DMS 273 (cell line): ENCODE measurements around the gene NEDD9.

Source experiments
- DNase-seq: peaks from one replicate; lab custom pipeline; 2025; ENCODE audit not compliant: unreplicated experiment; lab: John Stamatoyannopoulos, UW

NEDD9 gene

DNA sequence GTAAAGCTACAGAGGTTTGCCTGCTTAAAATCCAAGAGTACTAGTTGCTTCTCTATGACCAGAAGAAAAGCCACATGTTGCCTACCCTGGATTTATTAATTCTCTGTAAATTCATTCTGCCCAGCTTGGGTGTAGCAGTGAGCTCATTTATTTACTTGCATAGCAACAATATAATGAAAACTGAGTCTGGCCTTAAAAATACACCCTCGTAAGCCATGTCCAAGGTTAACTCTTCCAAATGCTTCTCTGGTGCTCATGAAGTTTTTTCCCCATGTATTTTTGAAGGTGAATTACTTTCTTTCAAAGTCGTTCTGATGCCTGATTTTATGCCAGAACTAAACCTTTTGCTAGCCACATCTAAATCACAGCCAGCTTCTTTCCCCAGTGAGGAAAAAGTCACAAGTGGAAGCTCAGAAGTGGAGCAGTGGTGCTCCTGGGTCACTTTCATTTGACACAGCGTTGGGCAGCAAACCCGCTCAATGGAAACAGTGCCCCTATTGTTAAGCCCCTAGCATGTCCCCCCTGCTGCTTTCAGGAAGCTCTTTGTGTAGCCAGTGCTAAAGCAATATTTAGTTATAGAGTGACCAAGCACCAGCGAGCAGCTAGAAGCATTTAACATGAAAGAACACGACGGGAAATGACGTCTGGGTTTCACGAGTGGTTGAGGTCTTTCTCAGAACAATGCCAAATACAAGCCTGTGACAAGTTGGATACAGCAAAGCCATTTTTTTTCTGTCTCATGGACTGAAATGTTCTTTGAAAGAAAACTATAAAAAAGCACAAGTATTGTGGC lies 29.8 kb downstream of the NEDD9 start:
- no peak for DNase-seq

DNA sequence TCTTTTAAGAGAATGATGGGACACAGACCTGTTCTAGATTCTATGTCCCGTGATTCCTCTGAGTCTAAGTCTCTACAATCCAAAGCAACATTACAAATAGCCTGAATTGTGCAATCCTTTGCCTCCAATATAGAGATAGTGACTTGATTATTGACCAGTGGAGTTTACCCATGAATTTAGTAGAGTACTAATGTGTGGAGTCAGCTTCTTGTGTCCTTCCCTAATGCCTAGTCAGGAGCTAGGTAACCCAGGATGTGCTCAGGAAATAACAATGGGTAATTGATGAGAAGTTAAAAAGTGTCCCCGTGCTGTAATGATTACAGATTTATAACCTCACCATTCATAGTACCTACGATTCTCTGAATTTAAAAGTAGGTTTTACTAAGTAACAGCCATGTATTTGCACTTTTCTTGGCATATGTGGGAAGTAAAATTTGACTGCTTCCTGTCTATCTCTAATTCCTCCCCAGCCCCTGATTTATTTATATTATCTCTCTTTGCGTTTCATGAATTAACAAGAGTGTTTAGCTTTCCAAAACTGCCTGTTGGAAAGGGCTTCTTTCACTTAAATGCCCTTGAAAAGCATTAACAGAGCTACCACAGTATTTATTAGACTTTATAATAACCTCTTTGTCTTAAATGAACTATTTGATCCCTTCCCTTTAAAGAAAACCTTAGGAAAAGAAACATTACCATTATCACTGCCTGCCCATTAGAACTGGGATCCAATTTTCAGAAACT lies 30.5 kb downstream of the NEDD9 start:
- DNase-seq = no peak

DNA sequence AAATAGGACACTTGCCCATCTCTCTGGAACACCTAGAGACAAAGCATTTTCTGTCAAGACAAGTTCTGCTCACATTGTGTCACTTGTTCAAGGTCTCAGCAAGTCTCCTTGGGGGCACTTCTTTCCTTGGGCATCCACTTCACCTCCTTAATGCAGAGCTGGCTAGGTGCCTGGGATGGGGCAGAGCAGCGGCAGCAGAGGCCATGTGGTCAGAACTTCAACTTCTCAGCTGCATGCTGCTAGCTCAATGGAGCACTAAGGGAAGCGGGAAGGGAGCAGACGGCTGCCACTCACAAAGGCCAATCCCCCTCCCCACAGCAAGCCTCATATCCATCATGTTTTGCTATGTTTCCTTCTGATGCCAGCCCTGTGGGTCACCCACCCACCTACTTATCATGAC lies 31.5 kb downstream of the NEDD9 start:
- DNase-seq = no peak

DNA sequence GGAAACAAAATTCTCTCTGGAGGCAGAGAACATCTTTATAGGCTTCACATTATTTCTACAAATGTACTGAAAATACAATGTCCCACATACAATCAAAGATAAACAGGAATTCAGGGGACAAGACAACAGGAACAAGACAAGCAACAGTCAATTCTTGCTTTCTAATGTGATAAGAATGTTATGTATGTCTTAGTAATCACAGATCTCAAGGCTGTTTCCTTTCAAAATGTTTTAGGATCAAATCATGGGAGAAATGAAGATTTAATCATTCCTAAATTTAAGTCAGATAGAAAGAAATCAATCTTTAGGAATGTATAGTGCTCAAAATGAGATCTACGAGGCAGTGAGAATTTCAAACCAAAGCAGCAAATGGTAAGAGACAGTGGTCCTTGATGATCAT lies 32.1 kb downstream of the NEDD9 start:
- no peak for DNase-seq

DNA sequence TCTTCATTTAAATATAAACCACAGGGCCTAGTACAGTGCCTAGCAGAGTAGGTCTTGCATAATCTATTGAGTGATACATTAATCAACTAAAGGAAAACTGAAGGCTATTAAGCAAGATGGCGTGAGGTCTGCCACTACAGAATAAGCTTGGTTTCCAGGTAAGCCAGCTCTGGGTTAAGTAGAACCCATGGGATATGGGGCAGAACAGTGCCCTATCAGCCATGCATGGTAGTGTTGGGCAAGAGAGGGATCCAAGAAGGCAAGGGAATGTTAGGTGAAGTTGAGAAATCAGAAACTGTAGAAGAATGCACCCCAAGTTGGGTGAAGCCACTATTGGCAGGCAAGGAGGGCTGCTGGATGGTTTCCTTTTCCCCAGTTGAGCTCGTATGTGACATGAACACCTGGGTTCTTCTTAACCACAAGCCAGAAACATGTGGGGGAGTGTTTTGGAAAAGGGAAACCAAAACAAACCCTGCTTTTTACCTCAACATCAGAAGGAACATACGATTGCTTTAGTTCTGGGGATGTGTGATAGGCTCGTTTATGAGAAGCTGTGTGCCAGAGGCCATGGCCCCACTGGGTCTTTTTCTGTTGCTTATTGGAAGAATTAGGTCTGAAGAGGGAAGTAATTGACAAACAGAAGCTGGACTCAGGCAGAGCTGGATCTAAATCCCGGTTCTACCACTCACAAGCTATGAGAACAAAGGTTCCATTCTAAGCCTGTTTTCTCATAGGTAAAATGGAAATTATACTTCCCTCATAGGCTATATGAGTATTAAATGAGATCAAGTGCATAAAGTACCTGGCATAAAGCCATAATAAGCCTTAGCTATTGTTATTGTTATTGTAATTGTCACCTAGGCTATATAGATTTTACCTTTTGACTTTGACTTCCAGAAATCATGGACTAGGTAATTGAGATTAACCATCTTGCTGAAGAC lies 33.5 kb downstream of the NEDD9 start:
- DNase-seq = no peak

DNA sequence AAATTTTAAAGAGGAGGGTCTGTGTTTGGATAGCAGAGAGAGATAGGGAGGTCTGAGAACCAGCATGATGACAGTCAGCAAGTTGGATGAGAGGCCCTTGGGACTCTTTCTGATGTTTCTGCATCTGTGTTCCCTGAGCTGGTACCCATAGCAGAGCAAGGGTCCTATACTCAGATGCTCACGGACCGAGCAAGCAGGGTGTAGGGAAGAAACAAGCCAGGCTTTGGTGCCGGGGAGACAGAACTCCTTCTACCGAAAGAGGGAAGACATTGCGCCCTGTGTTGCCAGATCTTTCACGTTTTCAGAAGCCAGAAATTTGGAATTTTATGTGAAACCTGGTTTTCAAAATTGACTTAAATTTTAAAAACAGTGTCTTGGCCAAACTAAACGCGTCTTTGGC lies 34.6 kb downstream of the NEDD9 start:
- DNase-seq = no peak

DNA sequence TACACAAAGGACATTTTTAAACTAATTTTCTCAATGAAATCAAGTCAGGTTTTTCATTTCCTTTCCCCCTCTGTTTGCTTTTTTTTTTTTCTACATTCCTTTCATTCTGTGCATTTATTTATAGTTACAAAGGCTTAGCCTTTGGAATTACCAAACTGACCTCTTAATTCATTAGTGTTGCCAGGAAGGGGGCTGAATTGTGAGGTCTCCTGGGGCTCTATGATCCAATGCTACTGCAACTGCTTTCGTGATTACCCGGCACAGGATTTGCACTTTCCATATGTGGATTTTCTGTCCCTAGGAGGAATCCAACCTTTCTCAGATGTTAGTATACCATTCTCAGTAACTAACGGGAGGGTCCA lies 35.3 kb downstream of the NEDD9 start:
- peak; percentile 10 for DNase-seq

DNA sequence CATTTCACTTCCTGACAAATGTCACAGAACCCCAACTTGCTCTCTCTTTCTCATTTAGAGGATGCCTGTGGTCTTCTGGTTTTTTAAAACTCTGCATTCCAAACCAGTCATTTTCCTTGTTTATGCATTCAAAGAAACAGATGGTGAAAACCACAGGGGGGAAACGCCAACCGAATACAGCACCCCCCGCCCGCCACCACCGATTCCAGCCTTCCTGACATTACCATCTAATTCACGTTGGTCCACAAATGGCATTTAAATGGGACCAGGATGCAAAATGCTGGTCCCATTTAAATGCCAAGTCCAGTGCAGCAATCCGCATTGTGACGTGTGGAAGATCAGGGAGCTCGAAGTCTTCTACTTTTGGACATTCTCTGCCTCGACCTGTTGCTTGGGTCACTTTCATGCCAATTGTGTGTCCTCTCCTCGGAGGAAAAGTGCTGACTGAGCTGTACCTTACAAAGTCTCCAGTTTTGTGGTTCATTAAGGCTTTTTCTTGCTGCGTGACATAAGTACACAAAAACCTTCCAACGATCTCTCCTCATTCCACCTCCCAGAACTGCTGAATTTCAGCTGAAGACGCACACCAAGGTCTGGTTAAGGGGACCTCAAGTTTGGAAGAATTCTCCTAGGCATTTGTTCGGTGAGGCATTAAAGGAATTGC lies 35.8 kb downstream of the NEDD9 start:
- DNase-seq = peak; percentile 74

DNA sequence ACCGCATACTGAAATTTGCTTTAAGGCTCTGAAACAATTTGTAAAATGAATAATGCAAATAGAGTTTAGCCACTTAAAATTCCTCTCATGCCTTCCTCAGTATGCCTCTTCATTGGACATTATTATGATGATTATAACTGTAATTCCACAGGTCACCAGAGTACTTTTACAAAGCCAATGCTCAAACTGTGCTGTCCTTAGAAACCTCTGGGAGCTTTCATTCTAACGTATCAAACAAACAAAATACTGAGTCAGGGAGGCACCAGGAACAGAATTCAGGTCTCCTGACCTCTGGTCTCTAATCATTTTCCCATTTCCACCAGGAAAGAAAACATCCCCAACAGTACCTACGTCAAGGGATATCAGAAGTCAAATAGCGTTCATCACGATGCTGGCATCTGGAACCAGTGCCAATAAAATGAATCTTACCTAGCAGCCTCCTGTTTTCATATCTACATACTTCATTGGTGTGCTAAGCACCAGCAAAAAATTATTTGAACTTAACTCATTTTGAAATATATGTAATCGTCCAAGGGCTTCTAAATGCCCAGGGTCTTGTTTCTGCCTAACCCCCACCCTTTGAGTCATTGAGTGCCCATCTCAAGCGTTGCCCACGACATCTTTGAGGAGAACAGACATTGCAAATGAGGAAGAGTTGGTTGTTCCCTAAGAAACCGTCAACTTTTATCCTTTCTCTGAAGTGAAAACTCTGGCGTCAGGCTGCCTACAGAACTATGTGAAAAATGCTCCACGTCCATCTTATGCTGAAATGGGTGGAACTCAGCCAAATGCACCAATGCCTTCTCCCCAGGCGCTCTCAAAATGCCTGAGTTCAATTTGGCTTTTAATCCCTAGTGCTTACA lies 37.9 kb downstream of the NEDD9 start:
- DNase-seq = peak; percentile 21

DNA sequence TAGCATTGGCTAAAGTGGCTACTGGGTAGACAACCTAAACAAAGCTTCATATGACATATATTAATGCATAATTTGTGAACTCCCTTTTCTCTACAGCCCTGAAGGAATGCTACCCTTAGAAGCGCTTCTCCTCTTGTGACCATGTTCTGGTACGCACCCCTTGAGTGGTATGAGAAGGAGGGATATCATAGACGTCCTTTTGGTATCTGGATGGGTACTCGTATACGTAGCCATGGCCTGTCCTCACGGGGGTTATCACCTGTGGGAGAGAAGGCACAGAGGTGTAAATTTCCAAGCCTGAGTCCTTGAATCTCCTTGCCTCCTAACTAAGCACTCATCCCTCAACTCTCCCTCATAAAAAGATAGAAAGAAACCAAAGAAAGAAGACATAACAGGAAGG lies 39.0 kb downstream of the NEDD9 start:
- DNase-seq = no peak

DNA sequence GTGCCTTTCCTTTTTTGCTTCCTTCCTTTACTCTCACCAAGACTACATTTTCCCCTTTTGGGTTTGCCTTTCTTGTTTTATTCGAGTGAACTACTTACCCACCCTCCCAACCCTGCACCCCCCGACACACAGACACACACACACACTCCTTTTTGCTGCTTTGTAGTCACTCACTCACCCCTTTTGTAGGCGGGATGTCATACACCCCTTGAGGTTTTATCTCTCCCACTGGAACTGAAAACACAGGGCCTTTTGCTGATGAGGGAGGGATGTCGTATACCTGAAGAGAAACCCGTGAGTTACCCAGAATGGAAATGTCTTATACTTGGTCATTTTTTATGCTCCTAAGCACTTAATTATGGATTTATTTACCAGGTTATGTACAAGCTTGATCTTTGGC lies 40.3 kb downstream of the NEDD9 start:
- no peak for DNase-seq

DNA sequence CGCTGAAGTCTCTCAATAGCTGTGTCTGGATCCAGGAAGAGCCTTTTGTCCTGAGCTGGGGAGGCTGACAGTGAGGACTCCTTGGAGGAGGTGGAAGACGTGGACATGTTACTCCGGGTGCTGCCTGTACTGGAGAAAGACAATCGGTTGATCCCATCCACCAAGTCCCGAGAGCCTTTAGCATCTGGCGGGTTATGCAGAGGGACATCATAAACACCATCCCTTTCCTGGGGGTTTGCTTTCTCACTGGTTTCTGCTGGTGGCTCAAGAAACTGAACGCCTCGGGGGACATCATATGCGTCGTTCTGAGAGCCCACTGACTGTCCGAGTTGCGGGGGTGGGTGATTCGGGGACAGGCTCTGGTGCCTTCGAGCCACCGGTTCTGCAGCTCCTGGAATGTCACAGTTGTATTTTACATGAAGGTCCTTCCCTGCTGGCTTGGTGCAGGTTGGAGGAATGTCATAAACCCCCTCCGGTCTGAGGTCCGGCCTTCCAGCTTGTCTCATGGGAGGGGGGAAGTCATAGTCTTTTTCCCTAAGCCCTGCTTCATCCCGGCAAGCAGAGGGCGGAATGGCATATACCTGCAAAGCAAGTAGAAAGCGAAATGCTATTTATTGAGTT lies 41.7 kb downstream of the NEDD9 start:
- DNase-seq = no peak

DNA sequence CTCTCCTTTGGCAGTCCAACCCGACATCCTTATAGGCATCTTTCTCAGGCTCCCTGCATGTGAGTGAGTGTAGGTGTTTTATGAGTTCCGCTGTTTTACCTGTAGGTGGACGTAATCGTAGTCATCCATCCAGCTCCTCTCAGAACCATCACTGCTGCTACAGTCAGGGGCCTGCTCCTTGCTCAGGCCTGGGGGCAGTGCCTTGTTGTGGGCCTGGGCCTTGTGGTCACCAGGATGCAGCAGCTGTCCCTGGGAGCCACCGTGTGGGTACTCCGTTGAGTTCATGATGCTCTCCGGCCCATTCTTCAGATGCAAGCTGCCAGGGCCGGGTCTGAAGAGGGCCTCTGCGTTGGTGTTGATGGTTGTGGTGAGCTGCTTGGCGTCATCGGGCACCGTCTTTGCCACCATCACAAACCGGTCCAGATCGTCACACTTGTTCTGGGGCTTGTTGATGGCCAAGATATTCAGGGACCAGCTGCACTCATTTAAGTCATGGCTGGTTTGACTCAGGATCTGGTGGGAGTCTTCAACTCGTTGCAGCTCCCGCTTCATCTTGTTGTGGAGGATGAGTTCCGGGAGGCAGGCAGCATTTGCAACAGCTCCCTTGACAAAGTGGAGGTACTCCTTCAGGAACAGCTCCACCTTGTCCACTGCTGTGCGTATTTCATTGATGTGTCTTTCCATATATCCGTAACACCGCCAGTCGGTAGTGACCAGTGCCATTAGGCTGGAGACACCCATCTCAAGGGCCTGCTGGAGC lies 42.4 kb downstream of the NEDD9 start:
- no peak for DNase-seq

DNA sequence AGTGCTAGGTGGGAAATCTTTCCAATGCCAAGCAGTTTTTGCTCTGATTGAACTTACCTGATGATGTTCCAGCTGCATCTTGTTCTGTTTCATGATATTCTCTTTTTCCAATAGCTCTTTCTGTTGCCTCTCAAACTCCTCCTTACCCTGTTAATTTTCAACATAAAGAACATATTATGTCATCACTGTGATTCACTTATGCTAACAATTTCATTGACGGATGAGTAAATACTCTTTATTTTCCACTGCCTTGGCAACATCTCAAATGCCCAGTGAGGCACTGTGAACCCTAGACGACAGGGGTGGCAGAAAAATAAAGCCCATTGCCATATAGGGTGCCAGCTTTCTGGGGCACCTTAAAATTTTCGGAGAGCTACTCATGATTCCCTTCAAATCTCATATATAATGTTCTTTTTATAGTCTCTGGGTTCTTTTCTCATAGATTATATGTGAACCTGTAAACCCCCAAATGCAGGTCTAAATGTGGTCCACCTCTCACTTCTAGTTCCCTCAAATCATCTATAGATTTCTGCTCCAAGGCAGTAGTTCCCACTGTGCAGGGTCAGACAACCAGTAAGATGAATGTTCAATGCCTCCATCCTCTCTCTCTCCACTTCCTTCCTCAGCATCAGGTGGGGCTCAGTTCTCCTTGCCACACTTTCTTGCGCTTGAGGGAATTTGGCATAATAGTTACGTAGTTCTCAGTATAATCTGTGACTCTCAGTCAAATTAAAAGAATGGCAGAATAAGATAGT lies 44.1 kb downstream of the NEDD9 start:
- no peak for DNase-seq

DNA sequence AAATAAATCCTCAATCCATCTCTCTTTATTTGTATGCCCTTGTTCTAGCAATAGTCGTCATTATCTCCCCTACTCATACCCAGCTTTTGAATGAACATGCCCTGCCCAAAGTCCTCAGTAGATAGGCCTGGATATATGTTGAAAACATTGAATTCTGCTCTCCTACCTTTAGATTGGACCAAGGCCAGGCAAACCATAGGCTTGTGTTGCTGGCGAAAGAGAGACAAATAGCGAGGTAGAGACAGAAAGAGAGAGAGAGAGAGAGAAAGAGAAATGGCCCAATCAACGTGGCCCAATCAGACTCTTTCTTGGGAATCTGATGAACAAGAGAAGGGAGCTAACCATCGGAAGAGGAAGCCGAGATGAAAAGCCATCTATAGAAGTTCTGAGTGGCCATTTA lies 45.2 kb downstream of the NEDD9 start:
- no peak for DNase-seq

DNA sequence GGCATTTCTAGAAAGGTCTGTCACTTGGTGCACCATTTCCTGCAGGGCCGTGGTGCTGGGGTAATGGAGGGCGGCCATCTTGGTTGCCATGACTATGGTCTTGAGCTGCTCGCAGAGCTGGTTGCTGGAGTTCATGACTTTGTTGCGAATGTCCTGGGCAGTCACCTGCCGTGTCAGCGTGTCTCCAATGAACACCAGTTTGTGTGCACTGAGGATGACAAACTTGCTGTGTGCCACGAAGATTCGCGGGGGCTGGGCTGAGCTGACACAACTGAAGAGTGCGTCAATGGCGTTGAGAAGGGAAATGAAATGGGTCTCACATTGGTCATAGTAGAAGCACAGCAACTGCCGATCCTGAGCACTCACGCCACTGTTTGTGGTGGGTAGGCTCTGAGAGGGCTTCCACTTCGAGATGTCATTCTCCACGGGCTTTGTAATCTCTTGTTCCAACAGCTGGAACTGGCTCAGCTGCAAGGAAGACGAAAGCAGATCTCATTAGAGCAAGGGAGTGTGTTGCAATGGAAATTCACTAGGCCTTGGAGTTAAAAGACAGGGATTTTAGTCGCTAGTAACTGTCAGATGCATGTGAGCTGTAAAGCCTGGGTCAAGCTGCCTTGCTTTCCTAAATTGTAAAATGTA lies 47.1 kb downstream of the NEDD9 start:
- no peak for DNase-seq

DNA sequence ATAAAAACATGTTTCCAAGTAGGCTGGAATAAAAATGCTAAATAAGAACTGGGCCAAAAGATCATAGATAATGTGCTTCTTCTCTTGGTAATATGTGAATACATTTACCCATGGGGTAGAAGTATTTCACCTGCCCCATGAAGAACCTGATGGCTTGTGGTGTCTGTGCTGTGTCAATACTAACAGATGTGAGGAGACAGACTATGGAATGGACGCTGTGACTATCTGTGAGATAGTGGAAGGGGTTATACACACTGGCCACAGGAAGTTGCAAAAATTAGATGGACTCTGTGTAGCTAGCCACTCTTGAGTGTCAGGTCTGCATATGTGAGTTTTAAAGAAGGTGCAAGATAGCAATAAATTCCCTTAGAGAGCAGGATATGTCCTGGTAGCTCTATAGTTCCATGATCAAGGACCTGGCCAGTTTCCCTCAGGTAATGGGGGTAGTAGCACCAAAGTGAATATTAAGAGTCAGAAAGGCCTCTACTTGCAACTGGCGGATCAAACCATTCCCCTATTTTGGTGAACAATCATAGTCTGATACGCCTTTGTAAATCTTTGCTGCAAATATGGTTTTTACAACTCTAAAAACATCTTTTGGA lies 48.6 kb downstream of the NEDD9 start:
- DNase-seq = no peak
